ENCODE data around the gene DNAH6. TPM values are rescaled to one million over a fixed set of nuclear protein-coding genes. Genes with fewer than 3 reads are reported as not detected.

DNAH6 gene
- total and polyA plus RNA-seq, 9 of the 15 experiments (the other 6 are each of a cell fraction or from before 2014, with no cell fraction given): 0.01 to 0.04 (median 0.01) TPM; not detected in 5

DNA sequence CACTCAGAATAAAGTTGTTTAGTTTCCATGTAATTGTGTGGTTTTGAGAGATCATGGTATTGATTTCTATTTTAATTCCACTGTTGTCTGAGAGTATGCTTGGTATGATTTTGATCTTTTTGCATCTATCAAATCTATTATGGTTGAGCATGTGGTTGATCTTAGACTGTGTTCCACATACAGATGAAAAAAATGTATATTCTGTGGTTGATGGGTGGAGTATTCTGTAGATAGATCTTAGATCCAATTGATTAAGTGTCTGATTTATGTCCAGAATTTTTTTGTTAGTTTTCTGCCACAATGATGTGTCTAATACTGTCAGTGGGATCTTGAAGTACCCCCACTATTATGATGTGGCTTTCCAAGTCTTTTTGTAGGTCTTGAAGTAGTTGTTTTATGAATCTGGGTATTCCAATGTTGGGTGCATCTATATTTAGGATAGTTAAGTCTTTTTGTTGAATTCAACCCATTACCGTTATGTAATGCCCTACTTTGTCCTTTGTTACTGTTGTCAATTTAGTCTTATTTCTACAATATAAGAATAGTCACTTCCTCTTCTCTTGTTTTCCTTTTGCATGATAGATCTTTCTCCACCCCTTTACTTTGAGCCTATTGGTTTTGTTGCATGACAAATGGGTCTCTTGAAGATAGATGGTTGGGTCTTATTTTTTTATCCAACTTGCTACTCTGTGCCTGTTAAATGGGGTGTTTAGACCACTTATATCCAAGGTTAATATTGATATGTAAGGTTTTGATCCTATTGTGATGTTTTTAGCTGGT lies 262.8 kb downstream of the DNAH6 start:
- Histone ChIP-seq H3K9me1 (ENCODE audit: control insufficient read depth, insufficient read depth, low read length) (no peaks in the 10 kb centered on the region), H3K27ac (ENCODE audit: extremely low read depth, low read depth, low read length) (no peak overlapping the region; the same call in 2 of the 3 replicates), H3K79me2 (ENCODE audit: control insufficient read depth, insufficient read depth, low read length) (no peaks in the 10 kb centered on the region), H3K27me3 (ENCODE audit: control insufficient read depth in 2 of 2, insufficient read depth in 2 of 2, low read length in 2 of 2) (no peaks in the 10 kb centered on the region), H3K9ac (ENCODE audit: insufficient read depth in 1 of 2, low read depth in 2 of 2, low read length in 2 of 2) (no peak overlapping the region), H3K4me1 (replicated peaks in 1 of 2; ENCODE audit: control insufficient read depth in 2 of 2, insufficient read depth in 2 of 2, low read length in 2 of 2) (peaks cover 0 to 11% of the 10 kb centered on the region in 2 experiments; a peak in 1 of 5 replicates), H4K20me1 (replicated peaks; ENCODE audit: control insufficient read depth, insufficient read depth, low read length) (no peaks in the 10 kb centered on the region), H3K4me3 (no peak overlapping the region), H2AFZ (ENCODE audit: low read depth, low read length) (no peak overlapping the region), H3K36me3 (ENCODE audit: control insufficient read depth, insufficient read depth, low read length) (no peaks in the 10 kb centered on the region), H3K4me2 (ENCODE audit: insufficient read depth, low read length) (no peak overlapping the region), H3K9me3 (replicated peaks; ENCODE audit: control insufficient read depth, insufficient read depth, low read depth, low read length) (peaks cover 4% of the 10 kb centered on the region; the same call in 1 of the 2 replicates)
- intact Hi-C loops (cut with micrococcal nuclease) (no loop called here), in situ Hi-C loops (cut with MboI) (no loop called here)
- ATAC-seq (no peak), FAIRE-seq (no peak), DNase-seq (ENCODE audit: extremely low read depth in 1 of 4, low spot score in 3 of 4) (no peak)
- CTCF ChIA-PET (ENCODE audit: low intra/inter-chr PET ratio): no interaction called here
- no TSS peak for BruUV-seq (replicated peaks)
- POLR2A ChIA-PET: interaction anchor here (0.6 kb wide), 1 partner anchor 626 kb away, joined by 3 read pairs; no protein-coding TSS in a partner anchor
- WGBS (ENCODE audit: insufficient coverage, low coverage, missing lambda C conversion rate): 43% methylated on average over 1 of the region's 1 CpG
- no peak for TF ChIP-seq CBX1 (IDR thresholded peaks at IDR 0.05; ENCODE audit: low read depth)
- no peak for TF ChIP-seq ZNF75A (CRISPR knock-in tag; IDR thresholded peaks at IDR 0.05)
- TF ChIP-seq NCOA1 (IDR thresholded peaks at IDR 0.05; ENCODE audit: low read depth): no peak
- no peak for TF ChIP-seq ZNF586 (CRISPR knock-in tag; conservative IDR thresholded peaks at IDR 0.05)
- TF ChIP-seq TRIM28 (IDR thresholded peaks at IDR 0.05): no peak
- TF ChIP-seq, protein P1, sequence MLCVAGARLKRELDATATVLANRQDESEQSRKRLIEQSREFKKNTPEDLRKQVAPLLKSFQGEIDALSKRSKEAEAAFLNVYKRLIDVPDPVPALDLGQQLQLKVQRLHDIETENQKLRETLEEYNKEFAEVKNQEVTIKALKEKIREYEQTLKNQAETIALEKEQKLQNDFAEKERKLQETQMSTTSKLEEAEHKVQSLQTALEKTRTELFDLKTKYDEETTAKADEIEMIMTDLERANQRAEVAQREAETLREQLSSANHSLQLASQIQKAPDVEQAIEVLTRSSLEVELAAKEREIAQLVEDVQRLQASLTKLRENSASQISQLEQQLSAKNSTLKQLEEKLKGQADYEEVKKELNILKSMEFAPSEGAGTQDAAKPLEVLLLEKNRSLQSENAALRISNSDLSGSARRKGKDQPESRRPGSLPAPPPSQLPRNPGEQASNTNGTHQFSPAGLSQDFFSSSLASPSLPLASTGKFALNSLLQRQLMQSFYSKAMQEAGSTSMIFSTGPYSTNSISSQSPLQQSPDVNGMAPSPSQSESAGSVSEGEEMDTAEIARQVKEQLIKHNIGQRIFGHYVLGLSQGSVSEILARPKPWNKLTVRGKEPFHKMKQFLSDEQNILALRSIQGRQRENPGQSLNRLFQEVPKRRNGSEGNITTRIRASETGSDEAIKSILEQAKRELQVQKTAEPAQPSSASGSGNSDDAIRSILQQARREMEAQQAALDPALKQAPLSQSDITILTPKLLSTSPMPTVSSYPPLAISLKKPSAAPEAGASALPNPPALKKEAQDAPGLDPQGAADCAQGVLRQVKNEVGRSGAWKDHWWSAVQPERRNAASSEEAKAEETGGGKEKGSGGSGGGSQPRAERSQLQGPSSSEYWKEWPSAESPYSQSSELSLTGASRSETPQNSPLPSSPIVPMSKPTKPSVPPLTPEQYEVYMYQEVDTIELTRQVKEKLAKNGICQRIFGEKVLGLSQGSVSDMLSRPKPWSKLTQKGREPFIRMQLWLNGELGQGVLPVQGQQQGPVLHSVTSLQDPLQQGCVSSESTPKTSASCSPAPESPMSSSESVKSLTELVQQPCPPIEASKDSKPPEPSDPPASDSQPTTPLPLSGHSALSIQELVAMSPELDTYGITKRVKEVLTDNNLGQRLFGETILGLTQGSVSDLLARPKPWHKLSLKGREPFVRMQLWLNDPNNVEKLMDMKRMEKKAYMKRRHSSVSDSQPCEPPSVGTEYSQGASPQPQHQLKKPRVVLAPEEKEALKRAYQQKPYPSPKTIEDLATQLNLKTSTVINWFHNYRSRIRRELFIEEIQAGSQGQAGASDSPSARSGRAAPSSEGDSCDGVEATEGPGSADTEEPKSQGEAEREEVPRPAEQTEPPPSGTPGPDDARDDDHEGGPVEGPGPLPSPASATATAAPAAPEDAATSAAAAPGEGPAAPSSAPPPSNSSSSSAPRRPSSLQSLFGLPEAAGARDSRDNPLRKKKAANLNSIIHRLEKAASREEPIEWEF (CRISPR knock-in tag; IDR thresholded peaks at IDR 0.05): no peak
- TF ChIP-seq, protein P2, sequence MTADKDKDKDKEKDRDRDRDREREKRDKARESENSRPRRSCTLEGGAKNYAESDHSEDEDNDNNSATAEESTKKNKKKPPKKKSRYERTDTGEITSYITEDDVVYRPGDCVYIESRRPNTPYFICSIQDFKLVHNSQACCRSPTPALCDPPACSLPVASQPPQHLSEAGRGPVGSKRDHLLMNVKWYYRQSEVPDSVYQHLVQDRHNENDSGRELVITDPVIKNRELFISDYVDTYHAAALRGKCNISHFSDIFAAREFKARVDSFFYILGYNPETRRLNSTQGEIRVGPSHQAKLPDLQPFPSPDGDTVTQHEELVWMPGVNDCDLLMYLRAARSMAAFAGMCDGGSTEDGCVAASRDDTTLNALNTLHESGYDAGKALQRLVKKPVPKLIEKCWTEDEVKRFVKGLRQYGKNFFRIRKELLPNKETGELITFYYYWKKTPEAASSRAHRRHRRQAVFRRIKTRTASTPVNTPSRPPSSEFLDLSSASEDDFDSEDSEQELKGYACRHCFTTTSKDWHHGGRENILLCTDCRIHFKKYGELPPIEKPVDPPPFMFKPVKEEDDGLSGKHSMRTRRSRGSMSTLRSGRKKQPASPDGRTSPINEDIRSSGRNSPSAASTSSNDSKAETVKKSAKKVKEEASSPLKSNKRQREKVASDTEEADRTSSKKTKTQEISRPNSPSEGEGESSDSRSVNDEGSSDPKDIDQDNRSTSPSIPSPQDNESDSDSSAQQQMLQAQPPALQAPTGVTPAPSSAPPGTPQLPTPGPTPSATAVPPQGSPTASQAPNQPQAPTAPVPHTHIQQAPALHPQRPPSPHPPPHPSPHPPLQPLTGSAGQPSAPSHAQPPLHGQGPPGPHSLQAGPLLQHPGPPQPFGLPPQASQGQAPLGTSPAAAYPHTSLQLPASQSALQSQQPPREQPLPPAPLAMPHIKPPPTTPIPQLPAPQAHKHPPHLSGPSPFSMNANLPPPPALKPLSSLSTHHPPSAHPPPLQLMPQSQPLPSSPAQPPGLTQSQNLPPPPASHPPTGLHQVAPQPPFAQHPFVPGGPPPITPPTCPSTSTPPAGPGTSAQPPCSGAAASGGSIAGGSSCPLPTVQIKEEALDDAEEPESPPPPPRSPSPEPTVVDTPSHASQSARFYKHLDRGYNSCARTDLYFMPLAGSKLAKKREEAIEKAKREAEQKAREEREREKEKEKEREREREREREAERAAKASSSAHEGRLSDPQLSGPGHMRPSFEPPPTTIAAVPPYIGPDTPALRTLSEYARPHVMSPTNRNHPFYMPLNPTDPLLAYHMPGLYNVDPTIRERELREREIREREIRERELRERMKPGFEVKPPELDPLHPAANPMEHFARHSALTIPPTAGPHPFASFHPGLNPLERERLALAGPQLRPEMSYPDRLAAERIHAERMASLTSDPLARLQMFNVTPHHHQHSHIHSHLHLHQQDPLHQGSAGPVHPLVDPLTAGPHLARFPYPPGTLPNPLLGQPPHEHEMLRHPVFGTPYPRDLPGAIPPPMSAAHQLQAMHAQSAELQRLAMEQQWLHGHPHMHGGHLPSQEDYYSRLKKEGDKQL (CRISPR knock-in tag; IDR thresholded peaks at IDR 0.05; ENCODE audit: borderline replicate concordance): no peak
- no peak for TF ChIP-seq ZNF780A (CRISPR knock-in tag; IDR thresholded peaks at IDR 0.05)
- TF ChIP-seq RBM34 (IDR thresholded peaks at IDR 0.05; ENCODE audit: borderline replicate concordance, insufficient read depth, low read length): no peak
